LoVo (cell line): Measurements from ENCODE around the gene NT5DC1.

ENCODE experiments used
- DNase-seq: peaks from one replicate; pipeline ENCODE4 v3.0.0-alpha.2; 2016; ENCODE audit warnings: low spot score

The NT5DC1 gene

GRCh38 chr6:116136933-116137340, 36.3 kb downstream of the NT5DC1 start:
- DNase-seq: no peak

GRCh38 chr6:116139917-116140316, 39.3 kb downstream of the NT5DC1 start:
- no peak for DNase-seq

- peak; percentile 21 for DNase-seq
Observed at GRCh38 chr6:116144605-116145004, 44.0 kb downstream of the NT5DC1 start.

- no peak for DNase-seq
Observed at GRCh38 chr6:116145803-116146675, 45.4 kb downstream of the NT5DC1 start.

- DNase-seq: no peak
Observed at GRCh38 chr6:116152620-116153019, 52.0 kb downstream of the NT5DC1 start.

GRCh38 chr6:116154887-116155286, 54.2 kb downstream of the NT5DC1 start:
- DNase-seq: no peak

- DNase-seq: no peak
Observed at GRCh38 chr6:116156405-116157326, 56.0 kb downstream of the NT5DC1 start.

GRCh38 chr6:116157391-116157790, 56.7 kb downstream of the NT5DC1 start:
- no peak for DNase-seq

- no peak for DNase-seq
Observed at GRCh38 chr6:116158641-116159040, 58.0 kb downstream of the NT5DC1 start.

GRCh38 chr6:116159782-116160524, 59.3 kb downstream of the NT5DC1 start:
- no peak for DNase-seq

- DNase-seq: no peak
Observed at GRCh38 chr6:116165596-116165995, 64.9 kb downstream of the NT5DC1 start.

GRCh38 chr6:116166369-116166768, 65.7 kb downstream of the NT5DC1 start:
- no peak for DNase-seq

GRCh38 chr6:116168148-116168547, 67.5 kb downstream of the NT5DC1 start:
- no peak for DNase-seq

GRCh38 chr6:116169880-116170279, 69.2 kb downstream of the NT5DC1 start:
- no peak for DNase-seq

GRCh38 chr6:116170358-116171057, 69.9 kb downstream of the NT5DC1 start:
- DNase-seq: no peak

- no peak for DNase-seq
Observed at GRCh38 chr6:116173928-116174327, 73.3 kb downstream of the NT5DC1 start.

GRCh38 chr6:116175344-116175743, 74.7 kb downstream of the NT5DC1 start:
- no peak for DNase-seq

GRCh38 chr6:116176596-116176995, 75.9 kb downstream of the NT5DC1 start:
- DNase-seq: no peak

GRCh38 chr6:116180375-116180774, 79.7 kb downstream of the NT5DC1 start:
- no peak for DNase-seq

- DNase-seq: no peak
Observed at GRCh38 chr6:116189472-116189871, 88.8 kb downstream of the NT5DC1 start.

GRCh38 chr6:116190550-116190949, 89.9 kb downstream of the NT5DC1 start:
- no peak for DNase-seq

- no peak for DNase-seq
Observed at GRCh38 chr6:116191881-116192280, 91.2 kb downstream of the NT5DC1 start.
